ENCODE data around the gene CDC23.

Gene CDC23

DNA sequence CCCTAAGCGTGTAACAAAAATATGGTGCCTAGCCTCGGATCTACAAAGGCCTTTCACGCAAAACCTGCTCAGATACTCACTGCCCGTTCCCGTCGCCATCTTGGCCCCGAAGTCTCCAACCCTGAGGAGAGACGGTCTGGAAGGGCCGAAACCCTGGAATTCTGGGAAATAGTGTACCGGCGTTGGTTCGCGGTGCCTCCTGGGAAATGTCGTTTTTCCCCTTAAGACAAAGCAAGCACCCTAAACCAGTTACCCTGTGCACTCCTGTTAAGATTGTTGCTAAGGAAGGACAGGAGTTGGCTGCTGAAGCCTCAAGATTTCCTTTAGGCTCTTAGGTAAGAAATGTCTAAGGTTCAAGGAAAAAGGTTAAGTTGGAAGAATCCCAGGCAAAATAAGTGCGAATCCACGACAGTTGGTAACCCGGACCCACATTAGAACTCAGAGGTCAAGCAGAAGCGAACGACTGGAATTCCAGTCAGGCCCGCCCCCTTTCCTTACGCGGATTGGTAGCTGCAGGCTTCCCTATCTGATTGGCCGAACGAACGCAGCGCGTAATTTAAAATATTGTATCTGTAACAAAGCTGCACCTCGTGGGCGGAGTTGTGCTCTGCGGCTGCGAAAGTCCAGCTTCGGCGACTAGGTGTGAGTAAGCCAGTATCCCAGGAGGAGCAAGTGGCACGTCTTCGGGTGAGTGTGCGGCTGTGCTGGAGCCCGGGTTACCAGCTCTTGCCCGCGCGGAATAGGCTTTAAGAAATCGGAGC, 34.4 kb downstream of the CDC23 start, which contains the start of the genes BRD8 and KIF20A (continued):
- TF ChIP-seq, protein P1, sequence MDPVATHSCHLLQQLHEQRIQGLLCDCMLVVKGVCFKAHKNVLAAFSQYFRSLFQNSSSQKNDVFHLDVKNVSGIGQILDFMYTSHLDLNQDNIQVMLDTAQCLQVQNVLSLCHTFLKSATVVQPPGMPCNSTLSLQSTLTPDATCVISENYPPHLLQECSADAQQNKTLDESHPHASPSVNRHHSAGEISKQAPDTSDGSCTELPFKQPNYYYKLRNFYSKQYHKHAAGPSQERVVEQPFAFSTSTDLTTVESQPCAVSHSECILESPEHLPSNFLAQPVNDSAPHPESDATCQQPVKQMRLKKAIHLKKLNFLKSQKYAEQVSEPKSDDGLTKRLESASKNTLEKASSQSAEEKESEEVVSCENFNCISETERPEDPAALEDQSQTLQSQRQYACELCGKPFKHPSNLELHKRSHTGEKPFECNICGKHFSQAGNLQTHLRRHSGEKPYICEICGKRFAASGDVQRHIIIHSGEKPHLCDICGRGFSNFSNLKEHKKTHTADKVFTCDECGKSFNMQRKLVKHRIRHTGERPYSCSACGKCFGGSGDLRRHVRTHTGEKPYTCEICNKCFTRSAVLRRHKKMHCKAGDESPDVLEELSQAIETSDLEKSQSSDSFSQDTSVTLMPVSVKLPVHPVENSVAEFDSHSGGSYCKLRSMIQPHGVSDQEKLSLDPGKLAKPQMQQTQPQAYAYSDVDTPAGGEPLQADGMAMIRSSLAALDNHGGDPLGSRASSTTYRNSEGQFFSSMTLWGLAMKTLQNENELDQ (tag by site-specific recombination; IDR thresholded peaks at IDR 0.05; ENCODE audit: low read depth): no peak
- TF ChIP-seq GLIS1 (tag by site-specific recombination; IDR thresholded peaks at IDR 0.05) (no peak), ZNF544 (tag by site-specific recombination; IDR thresholded peaks at IDR 0.05) (no peak), ZNF747 (tag by site-specific recombination; IDR thresholded peaks at IDR 0.05) (no peak), ZNF560 (tag by site-specific recombination; IDR thresholded peaks at IDR 0.05; ENCODE audit: borderline replicate concordance) (no peak), ZNF558 (tag by site-specific recombination; IDR thresholded peaks at IDR 0.05) (no peak; the same call in 1 of the 2 replicates), ZNF121 (tag by site-specific recombination; IDR thresholded peaks at IDR 0.05) (no peak), ZNF214 (tag by site-specific recombination; IDR thresholded peaks at IDR 0.05; ENCODE audit: borderline replicate concordance) (no peak), ZNF10 (tag by site-specific recombination; IDR thresholded peaks at IDR 0.05) (no peak), ZNF654 (tag by site-specific recombination; IDR thresholded peaks at IDR 0.05; ENCODE audit: low read depth) (no peak; the same call in 1 of the 2 replicates), ZBTB17 (tag by site-specific recombination; IDR thresholded peaks at IDR 0.05) (peak; percentile 71), ZNF202 (tag by site-specific recombination; IDR thresholded peaks at IDR 0.05; ENCODE audit: borderline replicate concordance) (no peak), ZNF354C (tag by site-specific recombination; IDR thresholded peaks at IDR 0.05; ENCODE audit: borderline replicate concordance, low read depth) (no peak), ZNF530 (tag by site-specific recombination; IDR thresholded peaks at IDR 0.05; ENCODE audit: low read depth) (no peak), ZNF621 (tag by site-specific recombination; IDR thresholded peaks at IDR 0.05) (no peak), ZNF114 (tag by site-specific recombination; IDR thresholded peaks at IDR 0.05) (no peak), ZNF211 (tag by site-specific recombination; IDR thresholded peaks at IDR 0.05; ENCODE audit: low read depth) (no peak), ZNF707 (tag by site-specific recombination; IDR thresholded peaks at IDR 0.05) (no peak), ZNF548 (tag by site-specific recombination; IDR thresholded peaks at IDR 0.05) (no peak), ZNF169 (tag by site-specific recombination; IDR thresholded peaks at IDR 0.05) (no peak), RBAK (tag by site-specific recombination; IDR thresholded peaks at IDR 0.05) (no peak), ZNF658 (tag by site-specific recombination; IDR thresholded peaks at IDR 0.05) (no peak), ZNF670 (tag by site-specific recombination; IDR thresholded peaks at IDR 0.05; ENCODE audit: low read depth) (no peak), KLF8 (tag by site-specific recombination; IDR thresholded peaks at IDR 0.05) (no peak; the same call in 1 of the 2 replicates), ZNF610 (tag by site-specific recombination; IDR thresholded peaks at IDR 0.05; ENCODE audit: borderline replicate concordance) (no peak), ZEB2 (tag by site-specific recombination; IDR thresholded peaks at IDR 0.05) (peak; percentile 41; the same call in 1 of the 2 replicates), ZNF423 (tag by site-specific recombination; IDR thresholded peaks at IDR 0.05) (no peak), ZNF677 (tag by site-specific recombination; IDR thresholded peaks at IDR 0.05) (no peak), ZNF837 (tag by site-specific recombination; IDR thresholded peaks at IDR 0.05) (no peak), ZNF571 (tag by site-specific recombination; IDR thresholded peaks at IDR 0.05) (no peak), ZNF596 (tag by site-specific recombination; IDR thresholded peaks at IDR 0.05) (no peak), ZSCAN30 (tag by site-specific recombination; IDR thresholded peaks at IDR 0.05) (peak; percentile 30; the same call in 1 of the 2 replicates), ZNF660 (tag by site-specific recombination; IDR thresholded peaks at IDR 0.05) (peak; percentile 53; the same call in 1 of the 2 replicates), ZBTB7A (tag by site-specific recombination; IDR thresholded peaks at IDR 0.05; ENCODE audit: low read depth) (no peak), SALL2 (tag by site-specific recombination; IDR thresholded peaks at IDR 0.05; ENCODE audit: borderline replicate concordance) (no peak)
- TF ChIP-seq, protein P2, sequence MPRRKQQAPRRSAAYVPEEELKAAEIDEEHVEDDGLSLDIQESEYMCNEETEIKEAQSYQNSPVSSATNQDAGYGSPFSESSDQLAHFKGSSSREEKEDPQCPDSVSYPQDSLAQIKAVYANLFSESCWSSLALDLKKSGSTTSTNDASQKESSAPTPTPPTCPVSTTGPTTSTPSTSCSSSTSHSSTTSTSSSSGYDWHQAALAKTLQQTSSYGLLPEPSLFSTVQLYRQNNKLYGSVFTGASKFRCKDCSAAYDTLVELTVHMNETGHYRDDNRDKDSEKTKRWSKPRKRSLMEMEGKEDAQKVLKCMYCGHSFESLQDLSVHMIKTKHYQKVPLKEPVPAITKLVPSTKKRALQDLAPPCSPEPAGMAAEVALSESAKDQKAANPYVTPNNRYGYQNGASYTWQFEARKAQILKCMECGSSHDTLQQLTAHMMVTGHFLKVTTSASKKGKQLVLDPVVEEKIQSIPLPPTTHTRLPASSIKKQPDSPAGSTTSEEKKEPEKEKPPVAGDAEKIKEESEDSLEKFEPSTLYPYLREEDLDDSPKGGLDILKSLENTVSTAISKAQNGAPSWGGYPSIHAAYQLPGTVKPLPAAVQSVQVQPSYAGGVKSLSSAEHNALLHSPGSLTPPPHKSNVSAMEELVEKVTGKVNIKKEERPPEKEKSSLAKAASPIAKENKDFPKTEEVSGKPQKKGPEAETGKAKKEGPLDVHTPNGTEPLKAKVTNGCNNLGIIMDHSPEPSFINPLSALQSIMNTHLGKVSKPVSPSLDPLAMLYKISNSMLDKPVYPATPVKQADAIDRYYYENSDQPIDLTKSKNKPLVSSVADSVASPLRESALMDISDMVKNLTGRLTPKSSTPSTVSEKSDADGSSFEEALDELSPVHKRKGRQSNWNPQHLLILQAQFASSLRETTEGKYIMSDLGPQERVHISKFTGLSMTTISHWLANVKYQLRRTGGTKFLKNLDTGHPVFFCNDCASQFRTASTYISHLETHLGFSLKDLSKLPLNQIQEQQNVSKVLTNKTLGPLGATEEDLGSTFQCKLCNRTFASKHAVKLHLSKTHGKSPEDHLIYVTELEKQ (tag by site-specific recombination; IDR thresholded peaks at IDR 0.05; ENCODE audit: borderline replicate concordance): no peak

Data from HEK293 (cell line).